ENCODE data around the gene NONO.
A peak's percentile ranks its signal among the peaks of the same experiment; 100 is the strongest.
"Not testable (repeated sequence)": the region's sequence is repeated elsewhere in the genome, so short reads cannot be mapped to it uniquely, and the experiment has no call there.

NONO gene

DNA sequence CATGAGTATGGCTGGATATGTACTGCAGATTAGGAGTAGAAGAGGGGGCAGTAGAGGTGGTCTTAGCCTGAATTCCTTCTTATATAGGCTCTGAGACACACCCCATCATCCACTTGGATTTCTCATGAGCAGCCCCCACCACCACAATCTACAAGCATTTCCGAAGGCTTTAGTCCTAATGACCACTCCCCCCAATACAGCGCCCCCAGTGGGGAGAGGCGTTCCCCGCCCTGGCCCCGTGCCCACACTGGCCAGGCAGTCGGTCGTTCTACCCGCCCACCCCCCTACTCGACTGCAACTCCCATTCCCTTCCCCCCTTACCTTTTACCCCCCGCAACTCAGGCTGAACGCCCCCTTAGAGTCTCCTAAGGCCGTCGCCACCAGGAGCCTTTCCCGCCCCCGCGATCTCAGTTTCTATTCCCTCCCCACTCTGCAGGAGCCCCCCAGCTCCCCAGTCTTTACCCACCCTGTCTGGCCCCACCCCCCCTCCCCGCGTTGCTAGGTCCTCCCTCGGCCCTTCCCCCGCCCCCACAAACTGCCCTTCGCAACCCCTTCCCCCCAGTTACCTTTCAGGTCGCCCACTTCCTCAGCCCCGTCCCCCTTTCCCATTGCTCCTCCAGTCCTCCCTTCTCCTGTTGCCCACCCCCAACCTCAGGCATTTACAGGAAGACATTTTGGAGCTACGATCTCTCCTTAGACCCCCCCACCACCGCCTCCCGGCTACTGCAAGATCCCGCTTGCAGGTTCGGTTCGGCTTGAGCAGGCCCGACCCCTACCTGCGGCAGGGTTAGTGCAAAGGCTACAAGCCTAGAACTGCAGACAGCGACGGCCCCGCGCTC, 30.0 kb upstream of the NONO start:
- H3K9me3 ChIP-seq (replicated peaks; ENCODE audit: low read length) = no peaks in the 10 kb centered on the region

DNA sequence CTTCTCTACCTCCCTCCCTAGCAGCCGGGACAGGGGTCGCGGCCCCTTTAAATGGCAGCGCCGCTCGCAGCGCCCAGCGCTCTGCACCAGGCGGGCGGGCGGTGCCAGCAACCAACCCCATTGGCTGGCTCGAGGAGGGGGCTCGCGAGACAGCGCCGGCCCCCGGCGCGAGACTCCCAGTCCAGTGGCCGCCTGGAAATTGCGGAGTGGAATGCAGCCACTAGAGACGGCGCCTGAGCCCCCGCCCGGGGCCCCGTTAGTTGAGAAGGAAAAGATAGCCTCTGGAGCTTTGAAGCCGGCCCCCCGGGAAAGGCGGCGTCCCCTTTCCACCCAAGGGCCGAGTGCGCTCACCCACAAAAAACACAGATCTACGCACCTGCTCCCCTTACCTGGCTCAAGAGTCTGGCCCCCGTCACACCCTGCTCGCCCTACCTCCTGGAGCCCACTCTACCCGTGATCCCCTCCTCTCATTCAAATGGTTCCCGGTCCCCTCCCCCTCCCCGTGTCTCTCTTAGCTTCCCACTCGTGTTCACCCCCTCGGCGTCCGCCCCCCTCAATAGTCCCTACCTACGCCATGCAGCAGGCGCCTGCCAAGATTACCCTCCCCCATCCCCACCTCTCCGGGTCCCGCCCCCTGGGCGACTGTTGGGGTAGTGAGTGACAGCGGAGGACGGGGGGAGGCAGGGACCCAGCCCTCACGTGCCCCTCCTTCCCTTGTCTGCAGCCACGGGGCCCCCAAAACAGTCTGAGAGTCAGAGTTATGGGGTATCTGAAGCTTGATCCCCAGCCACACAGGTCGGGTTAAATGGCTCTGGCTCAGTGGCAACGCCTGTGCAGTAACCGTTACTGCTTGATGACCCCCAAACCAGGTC, 29.1 kb upstream of the NONO start, which contains the start of gene ZMYM3:
Gene ZMYM3, minus strand, starts transcription at position 49 of the 872 bp plus-strand sequence. CDS start 885 bp downstream, outside the sequence.
- no peaks in the 10 kb centered on the region for H3K36me3 ChIP-seq (ENCODE audit: insufficient read depth, low read length)
- H3K27me3 ChIP-seq (ENCODE audit: control insufficient read depth, insufficient read depth, low read length) = no peaks in the 10 kb centered on the region
- H3K9ac ChIP-seq (ENCODE audit: low read depth, low read length) = peak within 1 kb of the TSS; percentile 87
- H3K4me1 ChIP-seq (ENCODE audit: control insufficient read depth, insufficient read depth, low read length) = peaks cover 11% of the 10 kb centered on the region
- H3K4me3 ChIP-seq (ENCODE audit: low read length) = peak within 1 kb of the TSS; percentile 90
- no peaks in the 10 kb centered on the region for H3K9me3 ChIP-seq (replicated peaks; ENCODE audit: low read length)
- H3K4me2 ChIP-seq (ENCODE audit: low read length) = peak within 1 kb of the TSS; percentile 98

More for the DNA sequence above, 30.0 kb upstream of the NONO start:
- Histone ChIP-seq H3K4me2 (ENCODE audit: low read length) (peak overlapping the region; percentile 87), H3K4me1 (ENCODE audit: control insufficient read depth, insufficient read depth, low read length) (peaks cover 11% of the 10 kb centered on the region), H3K4me3 (ENCODE audit: low read length) (peak overlapping the region; percentile 90), H3K27me3 (ENCODE audit: control insufficient read depth, insufficient read depth, low read length) (no peaks in the 10 kb centered on the region), H3K9ac (ENCODE audit: low read depth, low read length) (peak overlapping the region; percentile 87), H3K36me3 (ENCODE audit: insufficient read depth, low read length) (no peaks in the 10 kb centered on the region)

DNA sequence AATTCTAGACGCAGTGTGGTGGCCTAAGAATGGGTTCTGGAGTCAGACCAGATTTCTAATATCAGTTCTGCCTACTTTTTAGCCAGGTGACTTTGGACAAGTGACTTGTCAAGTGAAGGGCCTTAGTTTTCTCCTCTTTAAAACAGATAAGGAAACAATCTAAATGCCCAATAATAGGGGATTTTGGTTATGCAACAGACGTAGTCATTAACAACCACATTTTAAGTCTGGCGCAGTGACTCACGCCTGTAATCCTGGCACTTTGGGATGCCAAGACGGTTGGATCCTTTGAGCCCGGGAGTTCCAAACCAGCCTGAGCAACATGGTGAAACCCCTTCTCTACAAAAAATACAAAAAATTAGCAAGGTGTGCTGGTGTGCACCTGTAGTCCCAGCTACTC, 27.4 kb upstream of the NONO start:
- Histone ChIP-seq H3K9me3 (replicated peaks; ENCODE audit: low read length) (no peaks in the 10 kb centered on the region), H3K4me3 (ENCODE audit: low read length) (no peak overlapping the region), H3K4me2 (ENCODE audit: low read length) (no peak overlapping the region), H3K9ac (ENCODE audit: low read depth, low read length) (no peak overlapping the region), H3K27me3 (ENCODE audit: control insufficient read depth, insufficient read depth, low read length) (no peaks in the 10 kb centered on the region), H3K36me3 (ENCODE audit: insufficient read depth, low read length) (no peaks in the 10 kb centered on the region), H3K4me1 (ENCODE audit: control insufficient read depth, insufficient read depth, low read length) (peaks cover 11% of the 10 kb centered on the region)

DNA sequence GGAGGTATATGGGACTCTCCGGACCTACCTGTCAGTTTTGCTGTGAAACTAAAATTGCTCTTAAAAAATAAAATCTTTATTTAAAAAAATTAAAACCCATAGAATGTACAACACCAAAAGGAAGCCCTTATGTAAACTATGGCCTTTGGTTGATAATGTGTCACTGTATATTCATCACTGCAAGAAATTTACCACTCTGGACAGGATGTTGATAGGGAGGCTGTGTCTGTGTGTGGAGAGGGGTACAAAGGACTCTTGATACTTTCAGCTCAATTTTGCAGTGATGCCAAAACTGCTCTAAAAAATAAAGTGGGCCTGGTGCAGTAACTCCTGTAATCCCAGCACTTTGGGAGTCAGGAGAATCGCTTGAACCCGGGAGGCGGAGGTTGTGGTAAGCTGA, 26.6 kb upstream of the NONO start:
- Histone ChIP-seq H3K4me3 (ENCODE audit: low read length) (no peak overlapping the region), H3K4me1 (ENCODE audit: control insufficient read depth, insufficient read depth, low read length) (peaks cover 11% of the 10 kb centered on the region), H3K9me3 (replicated peaks; ENCODE audit: low read length) (no peaks in the 10 kb centered on the region), H3K27me3 (ENCODE audit: control insufficient read depth, insufficient read depth, low read length) (no peaks in the 10 kb centered on the region), H3K36me3 (ENCODE audit: insufficient read depth, low read length) (no peaks in the 10 kb centered on the region), H3K9ac (ENCODE audit: low read depth, low read length) (no peak overlapping the region), H3K4me2 (ENCODE audit: low read length) (no peak overlapping the region)

DNA sequence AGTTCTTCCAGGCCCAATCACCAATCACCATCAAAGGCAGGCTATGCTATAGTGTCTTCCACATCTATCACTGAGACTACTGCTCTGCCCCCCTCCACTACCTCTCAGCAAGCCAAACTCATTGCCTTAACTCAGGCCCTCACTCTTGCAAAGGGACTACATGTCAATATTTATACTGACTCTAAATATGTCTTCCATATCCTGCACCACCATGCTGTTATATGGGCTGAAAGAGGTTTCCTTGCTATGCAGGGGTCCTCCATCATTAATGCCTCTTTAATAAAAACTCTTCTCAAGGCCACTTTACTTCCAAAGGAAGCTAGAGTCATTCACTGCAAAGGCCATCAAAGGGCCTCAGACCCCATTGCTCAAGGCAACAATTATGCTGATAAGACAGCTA, 14.8 kb upstream of the NONO start:
- H3K4me2 ChIP-seq (ENCODE audit: low read length); H3K4me3 ChIP-seq (ENCODE audit: low read length); H3K4me1 ChIP-seq (ENCODE audit: control insufficient read depth, insufficient read depth, low read length); H3K9ac ChIP-seq (ENCODE audit: low read depth, low read length); H3K36me3 ChIP-seq (ENCODE audit: insufficient read depth, low read length); H3K9me3 ChIP-seq (replicated peaks; ENCODE audit: low read length); H3K27me3 ChIP-seq (ENCODE audit: control insufficient read depth, insufficient read depth, low read length): not testable (repeated sequence)

DNA sequence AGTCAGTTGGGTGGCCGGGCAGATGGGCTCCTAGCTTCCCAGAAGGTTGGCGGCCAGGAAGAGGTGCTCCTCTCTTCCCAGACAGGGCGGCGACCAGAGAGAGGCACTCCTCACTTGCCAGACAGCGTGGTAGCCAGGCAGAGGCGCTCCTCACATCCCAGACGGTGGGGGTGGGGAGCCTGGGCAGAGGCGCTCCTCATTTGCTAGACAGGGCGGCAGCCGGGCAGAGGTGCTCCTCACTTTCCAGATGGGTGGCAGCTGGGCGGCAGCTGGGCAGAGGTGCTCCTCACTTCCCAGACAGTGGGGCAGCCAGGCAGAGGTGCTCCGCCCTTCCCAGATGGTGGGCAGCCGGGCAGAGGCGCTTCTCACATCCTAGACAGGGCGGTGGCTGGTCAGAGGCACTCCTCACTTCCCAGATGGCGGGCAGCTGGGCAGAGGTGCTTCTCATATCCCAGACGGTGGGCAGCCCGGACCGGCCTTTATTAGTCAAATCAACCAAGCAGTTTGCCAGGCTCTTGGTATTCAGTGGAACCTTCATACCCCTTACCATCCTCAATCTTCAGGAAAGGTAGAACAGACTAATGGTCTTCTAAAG, 13.5 kb upstream of the NONO start:
- H3K9ac ChIP-seq (ENCODE audit: low read depth, low read length) = no peak overlapping the region
- H3K4me2 ChIP-seq (ENCODE audit: low read length) = no peak overlapping the region
- peaks cover 2% of the 10 kb centered on the region for H3K9me3 ChIP-seq (replicated peaks; ENCODE audit: low read length)
- H3K36me3 ChIP-seq (ENCODE audit: insufficient read depth, low read length) = no peaks in the 10 kb centered on the region
- no peaks in the 10 kb centered on the region for H3K27me3 ChIP-seq (ENCODE audit: control insufficient read depth, insufficient read depth, low read length)
- H3K4me3 ChIP-seq (ENCODE audit: low read length) = no peak overlapping the region
- no peaks in the 10 kb centered on the region for H3K4me1 ChIP-seq (ENCODE audit: control insufficient read depth, insufficient read depth, low read length)

DNA sequence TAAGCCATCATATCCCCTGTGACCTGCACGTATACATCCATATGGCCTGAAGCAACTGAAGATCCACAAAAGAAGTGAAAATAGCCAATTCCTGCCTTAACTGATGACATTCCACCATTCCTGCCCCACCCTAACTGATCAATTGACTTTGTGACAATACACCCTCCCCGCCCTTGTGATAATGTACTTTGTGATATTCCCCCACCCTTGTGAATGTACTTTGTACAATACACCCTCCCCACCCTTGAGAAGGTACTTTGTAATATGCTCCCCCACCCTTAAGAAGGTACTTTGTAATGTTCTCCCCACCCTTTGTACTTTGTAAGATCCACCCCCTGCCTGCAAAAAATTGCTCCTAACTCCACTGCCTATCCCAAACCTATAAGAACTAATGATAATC, 11.1 kb upstream of the NONO start:
- H3K4me3 ChIP-seq (ENCODE audit: low read length); H3K36me3 ChIP-seq (ENCODE audit: insufficient read depth, low read length); H3K4me2 ChIP-seq (ENCODE audit: low read length); H3K4me1 ChIP-seq (ENCODE audit: control insufficient read depth, insufficient read depth, low read length); H3K27me3 ChIP-seq (ENCODE audit: control insufficient read depth, insufficient read depth, low read length); H3K9ac ChIP-seq (ENCODE audit: low read depth, low read length); H3K9me3 ChIP-seq (replicated peaks; ENCODE audit: low read length): not testable (repeated sequence)

DNA sequence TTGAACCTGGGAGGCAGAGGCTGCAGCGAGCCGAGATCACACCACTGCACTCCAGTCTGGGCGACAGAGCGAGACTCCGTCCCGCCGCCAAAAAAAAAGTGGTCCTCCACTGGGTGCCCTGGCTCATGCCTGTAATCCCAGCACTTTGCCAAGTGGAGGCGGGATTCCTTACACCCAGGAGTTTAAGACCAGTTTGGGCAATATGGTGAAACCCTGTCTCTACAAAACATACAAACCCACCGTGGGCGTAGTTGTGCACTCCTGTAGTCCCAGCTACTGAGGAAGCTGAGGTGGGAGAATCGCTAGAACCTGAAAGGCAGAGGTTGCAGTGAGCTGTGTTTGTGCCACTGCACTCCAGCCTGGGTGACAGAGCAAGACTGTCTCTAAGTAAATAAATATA, 2.1 kb upstream of the NONO start:
- H3K4me2 ChIP-seq (ENCODE audit: low read length); H3K4me1 ChIP-seq (ENCODE audit: control insufficient read depth, insufficient read depth, low read length); H3K9ac ChIP-seq (ENCODE audit: low read depth, low read length); H3K9me3 ChIP-seq (replicated peaks; ENCODE audit: low read length); H3K36me3 ChIP-seq (ENCODE audit: insufficient read depth, low read length); H3K27me3 ChIP-seq (ENCODE audit: control insufficient read depth, insufficient read depth, low read length); H3K4me3 ChIP-seq (ENCODE audit: low read length): not testable (repeated sequence)

DNA sequence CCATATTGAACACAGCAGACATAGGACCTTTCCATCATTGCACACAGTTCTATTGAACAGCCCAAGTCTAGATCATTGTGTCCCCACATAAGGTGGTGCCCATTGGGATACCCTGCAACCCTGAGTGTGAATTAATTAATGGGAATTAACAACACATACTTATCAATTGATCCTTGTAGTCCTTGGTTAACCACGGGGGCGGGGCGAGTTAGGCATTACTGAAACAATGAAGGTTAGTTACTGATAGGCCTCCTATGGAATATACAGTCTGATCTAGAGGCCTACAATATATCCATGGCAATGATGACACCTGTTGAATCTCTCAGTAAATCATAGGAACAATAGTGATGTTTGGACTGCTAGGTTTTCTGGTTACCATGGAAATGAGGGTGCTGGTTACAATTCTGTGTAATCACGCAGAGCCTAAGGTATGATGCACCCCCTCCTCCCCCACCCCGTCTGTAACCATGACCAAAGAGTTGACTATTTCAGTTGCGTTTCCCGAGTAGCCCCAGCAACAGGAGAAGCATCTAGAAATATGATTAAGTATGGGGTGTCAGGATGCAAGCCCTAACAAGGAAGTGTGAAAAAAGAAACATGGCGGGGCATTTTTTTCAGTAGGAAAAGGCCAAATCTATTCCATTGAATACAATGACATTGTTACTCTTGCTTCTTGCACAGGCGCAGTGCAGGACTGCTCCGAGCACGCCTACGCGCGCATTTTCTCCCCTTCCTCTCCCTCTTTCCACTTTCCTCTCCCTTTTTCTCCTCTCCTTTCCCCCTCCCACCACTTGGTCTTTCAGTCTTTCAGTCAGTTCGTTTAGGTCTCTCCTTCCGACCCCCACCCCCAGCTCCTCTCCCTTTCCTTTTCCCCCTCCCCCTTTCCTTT, 677 bp upstream of the NONO start:
- H3K27me3 ChIP-seq (ENCODE audit: control insufficient read depth, insufficient read depth, low read length) = no peaks in the 10 kb centered on the region
- H3K4me2 ChIP-seq (ENCODE audit: low read length) = peak overlapping the region; percentile 80
- no peaks in the 10 kb centered on the region for H3K9me3 ChIP-seq (replicated peaks; ENCODE audit: low read length)
- H3K4me1 ChIP-seq (ENCODE audit: control insufficient read depth, insufficient read depth, low read length) = peaks cover 5% of the 10 kb centered on the region
- peak overlapping the region; percentile 71 for H3K4me3 ChIP-seq (ENCODE audit: low read length)
- peak overlapping the region; percentile 97 for H3K9ac ChIP-seq (ENCODE audit: low read depth, low read length)
- H3K36me3 ChIP-seq (ENCODE audit: insufficient read depth, low read length) = peaks cover 9% of the 10 kb centered on the region

DNA sequence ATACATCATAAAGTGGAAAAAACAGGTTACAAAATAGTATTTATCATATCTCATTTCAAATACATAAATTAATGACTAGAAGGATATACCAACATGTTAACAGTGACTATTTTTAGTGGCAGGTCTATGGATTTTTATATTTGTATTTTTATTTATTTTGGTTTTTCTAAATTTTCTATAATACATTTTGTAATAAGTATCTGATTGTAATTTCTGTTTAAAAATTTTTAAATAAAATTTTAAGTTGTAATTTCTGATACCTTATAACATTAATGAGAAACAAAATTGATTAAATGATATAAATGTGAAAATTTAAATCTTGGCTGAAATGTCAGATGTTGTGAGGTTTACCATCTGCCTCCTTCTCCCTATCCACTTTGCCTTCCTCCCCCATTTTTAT, 2.5 kb downstream of the NONO start:
- peak overlapping the region; percentile 97 for H3K9ac ChIP-seq (ENCODE audit: low read depth, low read length)
- H3K4me2 ChIP-seq (ENCODE audit: low read length) = peak overlapping the region; percentile 90
- H3K27me3 ChIP-seq (ENCODE audit: control insufficient read depth, insufficient read depth, low read length) = no peaks in the 10 kb centered on the region
- H3K36me3 ChIP-seq (ENCODE audit: insufficient read depth, low read length) = peaks cover 15% of the 10 kb centered on the region
- no peaks in the 10 kb centered on the region for H3K9me3 ChIP-seq (replicated peaks; ENCODE audit: low read length)
- H3K4me3 ChIP-seq (ENCODE audit: low read length) = peak overlapping the region; percentile 95
- peaks cover 5% of the 10 kb centered on the region for H3K4me1 ChIP-seq (ENCODE audit: control insufficient read depth, insufficient read depth, low read length)

DNA sequence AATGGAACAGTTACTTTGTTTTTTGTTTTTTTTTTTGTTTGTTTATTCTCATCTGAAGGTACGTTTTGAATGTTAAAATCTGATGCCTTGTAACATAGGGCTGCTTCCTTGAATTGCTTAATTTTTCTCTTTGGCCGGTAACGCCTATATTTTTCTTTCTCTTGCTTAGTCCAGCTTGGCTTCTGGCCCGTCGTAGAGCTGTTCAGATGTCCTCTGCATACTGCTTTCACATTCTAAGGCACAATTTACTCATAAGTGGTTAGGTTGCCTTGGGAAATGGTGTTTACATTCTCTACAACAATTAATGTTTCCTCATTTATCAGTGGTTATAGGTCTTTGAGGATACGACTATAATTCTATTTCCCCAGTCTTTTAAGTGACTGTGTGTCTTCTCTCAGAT, 7.9 kb downstream of the NONO start:
- H3K9ac ChIP-seq (ENCODE audit: low read depth, low read length) = no peak overlapping the region
- H3K9me3 ChIP-seq (replicated peaks; ENCODE audit: low read length) = no peaks in the 10 kb centered on the region
- H3K36me3 ChIP-seq (ENCODE audit: insufficient read depth, low read length) = peaks cover 48% of the 10 kb centered on the region
- no peak overlapping the region for H3K4me3 ChIP-seq (ENCODE audit: low read length)
- H3K4me1 ChIP-seq (ENCODE audit: control insufficient read depth, insufficient read depth, low read length) = peaks cover 17% of the 10 kb centered on the region
- no peak overlapping the region for H3K4me2 ChIP-seq (ENCODE audit: low read length)
- no peaks in the 10 kb centered on the region for H3K27me3 ChIP-seq (ENCODE audit: control insufficient read depth, insufficient read depth, low read length)
